Activated T-helper 1 cell treated with anti-CD3 and anti-CD28 coated beads, Interleukin-12 subunit alpha, Interleukin-12 subunit beta, Interleukin-2, Interleukin-4 antibody, amounts not matched to agents 30 ng/mL and 10 ng/mL and 1 ng/mL, durations not matched to agents 14 hours and 24 hours and 36 hours (primary cell): Measurements from ENCODE around the gene CFAP65. TPM values are rescaled to one million over a fixed set of nuclear protein-coding genes. Genes with fewer than 3 reads are reported as not detected.

Source experiments
- DNase-seq: peaks from one replicate; pipeline ENCODE4 v3.0.0; 2021; ENCODE audit warnings: low spot score
- H3K27ac Mint-ChIP-seq: one replicate; pipeline ENCODE4 v1.8.0; 2021; ENCODE audit warnings: mild to moderate bottlenecking, mixed read lengths
- H3K27me3 Mint-ChIP-seq: one replicate; pipeline ENCODE4 v1.8.0; 2022; ENCODE audit warnings: mild to moderate bottlenecking, moderate library complexity, mixed read lengths; ENCODE audit not compliant: insufficient read depth
- H3K36me3 Mint-ChIP-seq: one replicate; pipeline ENCODE4 v1.8.0; 2021; ENCODE audit warnings: low read depth, mixed read lengths
- H3K4me1 Mint-ChIP-seq: one replicate; pipeline ENCODE4 v1.8.0; 2021; ENCODE audit warnings: low read depth, mixed read lengths
- H3K4me3 Mint-ChIP-seq: one replicate; pipeline ENCODE4 v1.8.0; 2021; ENCODE audit warnings: mild to moderate bottlenecking, moderate library complexity, mixed read lengths
- H3K9me3 Mint-ChIP-seq: one replicate; pipeline ENCODE4 v1.8.0; 2021; ENCODE audit warnings: mixed read lengths
- intact Hi-C: fragments of 100-400 bp; cut with micrococcal nuclease; formaldehyde crosslinking; loops from one replicate; pipeline ENCODE4 v1.15.1; 2024
- total RNA-seq: library from RNA; stranded (reverse); gene quantifications from 2 replicates; pipeline ENCODE4 v1.2.3, GENCODE V29; 2022

The CFAP65 gene
- total RNA-seq, 1 donor from 2014 or later: not detected

DNA sequence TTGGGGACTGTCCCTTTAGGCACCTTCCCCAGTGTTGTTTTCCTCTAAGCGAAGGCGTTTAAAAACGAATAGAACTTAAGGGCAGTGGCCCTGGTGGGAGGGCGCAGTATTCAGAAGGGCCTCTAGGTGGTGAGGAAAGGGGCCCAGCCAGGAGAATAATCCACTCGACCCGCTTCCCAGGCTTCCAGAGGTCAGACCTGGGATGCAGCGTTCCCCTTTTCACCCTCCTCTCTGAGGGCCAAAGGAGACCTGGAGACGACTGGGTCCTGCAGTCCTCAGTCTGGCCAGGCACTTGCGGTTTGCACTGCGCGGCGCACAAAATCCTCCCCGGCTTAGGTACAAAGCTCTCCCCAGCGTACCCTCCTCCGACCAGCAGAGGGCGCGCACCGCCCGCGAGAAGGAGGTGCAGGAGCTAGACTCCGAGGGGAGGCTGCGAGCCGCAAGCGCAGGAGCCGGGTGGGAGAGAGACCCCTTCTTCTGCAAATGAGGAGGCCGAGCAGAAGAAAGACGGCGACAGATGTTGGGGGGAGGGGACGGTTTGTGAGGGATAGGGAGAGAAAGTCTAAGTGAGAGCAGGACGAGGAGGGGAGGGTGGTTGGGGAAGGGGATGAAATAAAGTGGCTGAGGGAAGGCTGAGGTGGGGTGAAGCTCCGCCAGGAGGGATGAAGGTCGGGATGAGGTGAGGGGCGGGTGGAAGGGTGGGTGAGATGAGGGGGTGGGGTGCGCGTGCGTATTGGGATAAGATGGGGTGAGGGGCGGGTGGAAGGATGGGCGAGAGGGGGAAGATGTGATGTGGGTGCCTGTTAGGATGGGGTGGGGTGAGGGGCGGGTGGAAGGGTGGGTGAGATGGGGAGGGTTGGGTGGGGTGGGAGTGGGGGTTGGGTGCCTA lies 61.2 kb downstream of the CFAP65 start:
- Mint-ChIP-seq H3K4me3 (no peak overlapping the region), H3K27ac (peak overlapping the region; percentile 79), H3K4me1 (peaks cover 6% of the 10 kb centered on the region), H3K9me3 (no peaks in the 10 kb centered on the region), H3K36me3 (no peaks in the 10 kb centered on the region), H3K27me3 (peaks cover 66% of the 10 kb centered on the region)
- intact Hi-C loops: loop anchor here (1.0 to 10.0 kb wide), 7 partner anchors 16 to 325 kb away; partner anchors contain the start of gene PTPRN
- peak; percentile 68 for DNase-seq

DNA sequence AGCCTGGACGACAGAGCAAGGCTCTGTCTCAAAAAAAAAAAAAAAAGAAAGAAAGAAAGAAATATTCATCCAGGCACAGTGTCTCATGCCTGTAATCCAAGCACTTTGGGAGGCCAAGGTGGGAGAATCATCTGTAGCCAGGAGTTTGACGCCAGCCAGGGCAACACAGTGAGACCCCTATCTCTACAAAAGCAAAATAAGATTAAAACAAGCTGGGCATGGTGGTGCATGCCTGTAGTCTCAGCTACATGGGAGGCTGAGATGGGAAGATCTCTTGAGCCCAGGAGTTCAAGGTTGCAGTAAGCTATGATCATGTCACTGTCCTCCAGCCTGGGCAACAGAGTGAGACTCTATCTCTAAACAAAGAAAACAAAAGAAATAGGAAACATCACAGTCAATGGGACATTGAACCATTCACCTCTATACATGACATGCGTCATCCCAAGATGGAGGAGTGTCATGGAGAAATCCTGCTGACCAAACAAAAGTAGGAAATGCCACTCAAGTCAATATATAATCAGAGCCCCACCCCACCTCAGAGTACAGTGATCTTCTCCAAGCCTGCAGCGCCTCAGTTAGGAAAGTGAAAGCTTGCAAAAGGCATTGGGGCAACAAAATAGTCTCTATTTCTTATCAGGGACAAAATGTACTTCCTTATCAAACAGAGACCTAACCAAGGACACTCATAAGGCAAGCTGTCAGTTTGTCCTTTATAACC lies 66.1 kb downstream of the CFAP65 start:
- H3K9me3 Mint-ChIP-seq: no peaks in the 10 kb centered on the region
- intact Hi-C loops: no loop called here
- H3K4me3 Mint-ChIP-seq: no peak overlapping the region
- no peak overlapping the region for H3K27ac Mint-ChIP-seq
- no peak for DNase-seq
- H3K36me3 Mint-ChIP-seq: no peaks in the 10 kb centered on the region
- H3K4me1 Mint-ChIP-seq: no peaks in the 10 kb centered on the region
- peaks cover 50% of the 10 kb centered on the region for H3K27me3 Mint-ChIP-seq

DNA sequence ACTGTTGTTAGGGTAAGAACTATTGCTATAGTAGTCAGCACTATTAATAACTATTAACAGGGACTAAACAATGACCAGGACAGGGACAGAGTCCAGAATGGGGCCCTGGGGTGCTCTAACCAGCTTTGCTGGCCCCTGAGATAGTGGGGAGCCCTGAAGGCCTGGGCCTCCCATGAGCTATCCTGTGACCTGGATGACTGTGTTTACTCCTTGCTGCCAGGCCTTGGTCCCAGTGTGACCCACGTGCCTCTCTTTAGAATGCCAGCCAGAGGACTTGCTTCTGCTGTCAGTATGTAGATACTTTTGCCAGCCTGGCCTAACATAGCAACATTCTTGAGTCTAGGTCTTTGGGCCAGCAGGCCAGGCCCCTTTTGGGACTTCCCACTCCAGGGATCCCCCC lies 70.4 kb downstream of the CFAP65 start:
- Mint-ChIP-seq H3K4me3 (no peak overlapping the region), H3K27me3 (peaks cover 40% of the 10 kb centered on the region), H3K9me3 (no peaks in the 10 kb centered on the region), H3K27ac (no peak overlapping the region), H3K4me1 (no peaks in the 10 kb centered on the region), H3K36me3 (no peaks in the 10 kb centered on the region)
- no peak for DNase-seq
- intact Hi-C loops: no loop called here

- Mint-ChIP-seq H3K4me1 (no peaks in the 10 kb centered on the region), H3K27ac (no peak overlapping the region), H3K4me3 (no peak overlapping the region), H3K36me3 (peaks cover 3% of the 10 kb centered on the region), H3K27me3 (peaks cover 40% of the 10 kb centered on the region), H3K9me3 (no peaks in the 10 kb centered on the region)
- intact Hi-C loops: loop anchor here (5.0 kb wide), 1 partner anchor 67 kb away; no protein-coding TSS in a partner anchor
- no peak for DNase-seq
Observed at GRCh38 chr2:218964041-218964771, 77.1 kb downstream of the CFAP65 start.

- intact Hi-C loops: loop anchor here (5.0 kb wide), 1 partner anchor 66 kb away; no protein-coding TSS in a partner anchor
Observed at GRCh38 chr2:218963601-218964000, 77.7 kb downstream of the CFAP65 start.

DNA sequence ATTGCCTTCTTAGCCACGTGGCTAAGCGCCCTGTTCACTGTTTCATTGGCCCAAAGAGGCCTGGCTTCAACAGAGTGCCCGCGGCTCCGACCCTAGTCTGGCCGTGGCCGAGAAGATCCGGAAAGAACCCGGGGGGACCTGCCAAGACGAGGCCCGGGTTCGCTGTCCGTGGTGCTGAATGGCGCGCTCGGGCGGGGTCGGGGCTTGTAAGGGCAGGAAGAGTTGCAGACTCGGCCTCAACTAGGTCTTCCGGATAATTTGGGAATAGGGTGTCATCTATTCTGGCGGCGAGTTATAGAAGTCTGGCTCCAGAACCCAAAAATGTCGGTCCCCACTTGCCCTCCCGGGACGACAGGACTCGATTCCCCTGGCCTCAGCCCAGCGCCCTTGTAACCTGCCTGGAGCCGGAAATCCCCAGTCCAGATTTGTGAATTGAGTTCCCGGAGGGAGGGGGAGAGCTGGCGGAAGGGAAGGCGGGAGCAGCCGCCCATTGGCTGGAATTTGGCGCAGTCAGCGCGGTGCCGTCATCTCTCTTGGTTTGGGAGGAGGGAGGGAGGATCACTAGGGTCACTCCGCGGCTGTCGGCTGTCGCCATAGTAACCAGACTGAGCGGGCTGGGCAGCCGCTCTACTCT lies 78.3 kb downstream of the CFAP65 start:
- intact Hi-C loops: loop anchor here (5.0 kb wide), 1 partner anchor 66 kb away; no protein-coding TSS in a partner anchor
- H3K27ac Mint-ChIP-seq: no peak overlapping the region
- DNase-seq: peak; percentile 33
- H3K4me1 Mint-ChIP-seq: no peaks in the 10 kb centered on the region
- H3K27me3 Mint-ChIP-seq: peaks cover 48% of the 10 kb centered on the region
- H3K4me3 Mint-ChIP-seq: no peak overlapping the region
- H3K36me3 Mint-ChIP-seq: peaks cover 3% of the 10 kb centered on the region
- no peaks in the 10 kb centered on the region for H3K9me3 Mint-ChIP-seq

More at GRCh38 chr2:218963601-218964000, 77.7 kb downstream of the CFAP65 start:
- no peak for DNase-seq
- H3K4me3 Mint-ChIP-seq: no peak overlapping the region
- no peaks in the 10 kb centered on the region for H3K4me1 Mint-ChIP-seq
- no peaks in the 10 kb centered on the region for H3K9me3 Mint-ChIP-seq
- H3K27me3 Mint-ChIP-seq: peaks cover 44% of the 10 kb centered on the region
- peaks cover 3% of the 10 kb centered on the region for H3K36me3 Mint-ChIP-seq
- H3K27ac Mint-ChIP-seq: no peak overlapping the region

- peaks cover 47% of the 10 kb centered on the region for H3K27me3 Mint-ChIP-seq
Observed at GRCh38 chr2:218961651-218962570, 79.4 kb downstream of the CFAP65 start.

DNA sequence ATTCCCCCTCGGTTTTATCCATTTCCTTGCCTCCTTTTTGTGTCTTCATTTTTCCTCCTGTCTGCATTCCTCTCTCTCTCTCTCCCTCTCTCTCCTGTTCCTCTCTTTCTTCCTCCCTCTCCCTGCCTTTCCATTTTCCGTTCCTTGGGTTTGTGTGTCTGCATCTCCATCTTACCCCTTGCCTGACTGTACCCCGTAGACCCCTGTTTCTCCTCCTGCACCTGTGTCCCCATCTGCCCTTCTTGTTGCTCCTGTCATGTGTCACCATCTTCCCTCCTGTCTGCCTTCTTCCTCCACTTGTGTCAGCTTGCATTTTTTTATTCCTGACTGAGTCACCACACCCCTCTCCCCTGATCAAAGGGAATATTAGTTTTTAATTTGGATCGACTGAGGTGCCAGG lies 80.1 kb downstream of the CFAP65 start:
- no peak for DNase-seq
- peaks cover 3% of the 10 kb centered on the region for H3K36me3 Mint-ChIP-seq
- no peaks in the 10 kb centered on the region for H3K4me1 Mint-ChIP-seq
- peak overlapping the region; percentile 18 for H3K27ac Mint-ChIP-seq
- H3K27me3 Mint-ChIP-seq: peaks cover 53% of the 10 kb centered on the region
- no peaks in the 10 kb centered on the region for H3K9me3 Mint-ChIP-seq
- peak overlapping the region; percentile 1 for H3K4me3 Mint-ChIP-seq
- intact Hi-C loops: loop anchor here (1.0 to 5.0 kb wide), 3 partner anchors 19 to 84 kb away; no protein-coding TSS in a partner anchor

More at GRCh38 chr2:218961651-218962570, 79.4 kb downstream of the CFAP65 start:
- no peak overlapping the region for H3K27ac Mint-ChIP-seq
- DNase-seq: no peak
- peaks cover 3% of the 10 kb centered on the region for H3K36me3 Mint-ChIP-seq
- intact Hi-C loops: loop anchor here (1.0 to 5.0 kb wide), 3 partner anchors 18 to 85 kb away; no protein-coding TSS in a partner anchor
- no peaks in the 10 kb centered on the region for H3K4me1 Mint-ChIP-seq
- H3K9me3 Mint-ChIP-seq: no peaks in the 10 kb centered on the region
- H3K4me3 Mint-ChIP-seq: no peak overlapping the region

DNA sequence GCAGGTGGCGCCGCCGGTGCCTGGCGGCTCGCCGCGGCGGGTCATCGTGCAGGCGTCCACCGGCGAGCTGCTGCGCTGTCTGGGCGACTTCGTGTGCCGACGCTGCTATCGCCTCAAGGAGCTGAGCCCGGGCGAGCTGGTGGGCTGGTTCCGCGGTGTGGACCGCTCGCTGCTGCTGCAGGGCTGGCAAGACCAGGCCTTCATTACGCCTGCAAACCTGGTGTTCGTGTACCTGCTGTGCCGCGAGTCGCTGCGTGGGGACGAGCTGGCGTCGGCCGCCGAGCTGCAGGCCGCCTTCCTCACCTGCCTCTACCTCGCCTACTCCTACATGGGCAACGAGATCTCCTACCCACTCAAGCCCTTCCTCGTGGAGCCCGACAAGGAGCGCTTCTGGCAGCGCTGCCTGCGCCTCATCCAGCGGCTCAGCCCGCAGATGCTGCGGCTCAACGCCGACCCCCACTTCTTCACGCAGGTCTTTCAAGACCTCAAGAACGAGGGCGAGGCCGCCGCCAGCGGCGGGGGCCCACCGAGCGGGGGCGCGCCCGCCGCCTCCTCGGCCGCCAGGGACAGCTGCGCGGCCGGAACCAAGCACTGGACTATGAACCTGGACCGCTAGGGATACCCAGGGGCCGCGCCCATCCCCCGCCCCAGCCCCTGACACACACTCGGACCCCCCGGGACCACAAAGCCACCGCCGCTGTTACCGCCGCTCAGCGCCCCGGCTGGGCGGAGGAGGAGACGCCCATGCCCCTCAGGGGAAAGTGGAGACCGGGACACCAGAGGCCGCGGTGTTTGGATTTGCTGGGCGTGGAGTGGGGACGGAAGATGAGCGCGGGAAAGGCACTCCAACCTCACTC lies 80.8 kb downstream of the CFAP65 start:
- H3K36me3 Mint-ChIP-seq: peaks cover 3% of the 10 kb centered on the region
- no peak overlapping the region for H3K4me3 Mint-ChIP-seq
- H3K4me1 Mint-ChIP-seq: no peaks in the 10 kb centered on the region
- peaks cover 57% of the 10 kb centered on the region for H3K27me3 Mint-ChIP-seq
- intact Hi-C loops: loop anchor here (1.0 to 5.0 kb wide), 3 partner anchors 20 to 84 kb away; no protein-coding TSS in a partner anchor
- no peaks in the 10 kb centered on the region for H3K9me3 Mint-ChIP-seq
- no peak for DNase-seq
- peak overlapping the region; percentile 18 for H3K27ac Mint-ChIP-seq

DNA sequence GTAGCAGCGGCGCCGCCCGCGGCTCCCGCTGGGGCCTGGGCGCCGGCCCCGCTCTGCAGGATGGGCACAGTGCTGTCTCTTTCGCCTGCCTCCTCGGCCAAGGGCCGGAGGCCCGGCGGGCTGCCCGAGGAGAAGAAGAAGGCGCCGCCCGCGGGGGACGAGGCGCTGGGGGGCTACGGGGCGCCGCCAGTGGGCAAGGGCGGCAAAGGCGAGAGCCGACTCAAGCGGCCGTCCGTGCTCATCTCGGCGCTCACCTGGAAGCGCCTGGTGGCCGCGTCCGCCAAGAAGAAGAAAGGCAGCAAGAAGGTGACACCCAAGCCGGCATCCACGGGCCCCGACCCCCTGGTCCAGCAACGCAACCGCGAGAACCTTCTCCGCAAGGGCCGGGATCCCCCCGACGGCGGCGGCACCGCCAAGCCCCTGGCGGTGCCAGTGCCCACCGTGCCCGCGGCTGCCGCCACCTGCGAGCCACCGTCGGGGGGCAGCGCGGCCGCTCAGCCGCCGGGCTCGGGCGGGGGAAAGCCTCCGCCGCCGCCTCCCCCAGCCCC lies 81.5 kb downstream of the CFAP65 start:
- H3K27ac Mint-ChIP-seq: no peak overlapping the region
- H3K4me1 Mint-ChIP-seq: no peaks in the 10 kb centered on the region
- no peak for DNase-seq
- H3K27me3 Mint-ChIP-seq: peaks cover 61% of the 10 kb centered on the region
- H3K36me3 Mint-ChIP-seq: peaks cover 3% of the 10 kb centered on the region
- intact Hi-C loops: loop anchor here (2.0 to 5.0 kb wide), 2 partner anchors 63 to 83 kb away; no protein-coding TSS in a partner anchor
- H3K4me3 Mint-ChIP-seq: no peak overlapping the region
- H3K9me3 Mint-ChIP-seq: no peaks in the 10 kb centered on the region
